SU-DHL-6 (cell line): ENCODE results near the gene SMTNL1.

Experiments used
- H2AFZ ChIP-seq: fragments of 200-600 bp; sonication (generic); 2 replicates; pipeline ENCODE4 v1.6.1; 2014; ENCODE audit warnings: low read depth, mild to moderate bottlenecking, moderate library complexity, mixed read lengths, antibody characterized with exemption, low read length; ENCODE audit not compliant: severe bottlenecking
- H3F3A ChIP-seq: fragments of 200-600 bp; shearing (Covaris generic); 2 replicates; pipeline ENCODE4 v1.6.0; 2016; ENCODE audit warnings: antibody characterized with exemption, mild to moderate bottlenecking; ENCODE audit not compliant: insufficient read depth
- H3K27ac ChIP-seq: fragments of 200-600 bp; sonication (generic); 2 replicates; pipeline ENCODE4 v1.5.1; 2016; ENCODE audit warnings: low read depth, mild to moderate bottlenecking, low read length, moderate library complexity, mixed read lengths
- H3K27me3 ChIP-seq: fragments of 200-600 bp; sonication (generic), shearing (Covaris generic); 2 replicates; pipeline ENCODE4 v1.6.0; 2014; ENCODE audit warnings: mild to moderate bottlenecking, low read length
- H3K36me3 ChIP-seq: fragments of 200-600 bp; sonication (generic); 2 replicates; pipeline ENCODE4 v1.6.1; 2014; ENCODE audit warnings: mild to moderate bottlenecking, low read length, mixed read lengths
- H3K4me2 ChIP-seq: fragments of 300-600, 200-600 bp; shearing (Covaris generic), sonication (generic); 2 replicates; pipeline ENCODE4 v1.6.0; 2014; ENCODE audit warnings: low read length, low read depth, mild to moderate bottlenecking; ENCODE audit not compliant: poor library complexity, severe bottlenecking
- H3K4me3 ChIP-seq: fragments of 200-600 bp; sonication (generic); 2 replicates; pipeline ENCODE4 v1.5.1; 2014; ENCODE audit warnings: antibody characterized with exemption, low read length, mild to moderate bottlenecking, mixed read lengths; ENCODE audit not compliant: insufficient read depth, poor library complexity, severe bottlenecking
- H3K79me2 ChIP-seq: fragments of 200-600 bp; sonication (generic); 2 replicates; pipeline ENCODE4 v1.6.1; 2014; ENCODE audit warnings: mild to moderate bottlenecking, low read length, moderate library complexity; ENCODE audit not compliant: insufficient read depth
- H3K9ac ChIP-seq: fragments of 200-600 bp; sonication (generic); 2 replicates; pipeline ENCODE4 v1.7.0; 2014; ENCODE audit warnings: mild to moderate bottlenecking, low read length
- H3K9me2 ChIP-seq: fragments of 200-600 bp; sonication (generic); replicated peaks from 2 replicates; pipeline ENCODE4 v1.6.1; 2014; ENCODE audit warnings: low read length; ENCODE audit not compliant: insufficient read depth
- H3K9me3 ChIP-seq: fragments of 200-600 bp; sonication (generic); 2 replicates; pipeline ENCODE4 v1.6.1; 2014; ENCODE audit warnings: low read length, mixed read lengths; ENCODE audit not compliant: insufficient read depth
- H4K20me1 ChIP-seq: fragments of 200-600 bp; sonication (generic); 2 replicates; pipeline ENCODE4 v1.6.1; 2014; ENCODE audit warnings: low read depth, mild to moderate bottlenecking, antibody characterized with exemption, low read length, moderate library complexity, mixed read lengths
- EZH2phosphoT487 ChIP-seq: fragments of 200-600 bp; sonication (generic), shearing (Covaris generic); conservative IDR thresholded peaks from 2 replicates; pipeline ENCODE4 v1.6.1; 2018; ENCODE audit warnings: mild to moderate bottlenecking, antibody characterized with exemption, low read length, moderate library complexity, mixed read lengths
- TF ChIP-seq, protein P1 (sequence below): fragments of 200-600 bp; sonication (generic); IDR thresholded peaks from one replicate; pipeline ENCODE4 v1.5.1; 2017; ENCODE audit warnings: antibody characterized with exemption, mild to moderate bottlenecking, low read length, moderate library complexity; ENCODE audit not compliant: insufficient read depth, poor library complexity, severe bottlenecking

SMTNL1 gene

DNA sequence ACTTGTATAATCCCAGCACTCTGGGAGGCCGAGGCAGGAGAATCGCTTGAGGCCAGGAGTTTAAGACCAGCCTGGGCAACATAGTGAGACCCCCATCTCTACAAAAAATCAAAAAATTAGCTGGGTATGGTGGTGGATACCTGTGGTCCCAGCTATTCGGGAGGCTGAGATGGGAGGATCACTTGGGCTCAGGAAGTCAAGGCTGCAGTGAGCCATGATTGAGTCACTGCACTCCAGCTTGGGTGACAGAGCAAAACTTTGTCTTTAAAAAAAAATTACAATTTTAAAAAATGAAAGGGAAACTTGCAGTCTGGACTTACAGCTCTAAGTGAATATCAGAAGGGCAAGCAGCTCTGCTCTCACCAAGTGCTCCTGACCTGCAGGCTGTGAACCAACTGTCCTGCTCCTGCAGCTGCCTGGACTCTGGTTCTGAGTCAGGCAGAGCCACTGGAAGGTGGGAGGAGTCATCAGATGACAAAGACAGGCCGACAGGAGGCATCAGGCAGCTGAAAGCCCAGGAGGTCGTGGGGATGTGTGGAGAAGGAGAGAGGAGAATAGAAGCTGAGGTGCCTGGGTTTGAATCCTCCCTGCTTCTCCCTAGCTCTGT lies 9.6 kb downstream of the SMTNL1 start:
- H3K79me2 ChIP-seq = no peaks in the 10 kb centered on the region
- H4K20me1 ChIP-seq = no peaks in the 10 kb centered on the region
- H3K4me3 ChIP-seq = no peak overlapping the region
- no peak overlapping the region for H3K4me2 ChIP-seq
- H3K36me3 ChIP-seq = no peaks in the 10 kb centered on the region
- H3F3A ChIP-seq = no peaks in the 10 kb centered on the region
- H3K27ac ChIP-seq = no peak overlapping the region
- no peak for TF ChIP-seq EZH2phosphoT487
- TF ChIP-seq, protein P1, sequence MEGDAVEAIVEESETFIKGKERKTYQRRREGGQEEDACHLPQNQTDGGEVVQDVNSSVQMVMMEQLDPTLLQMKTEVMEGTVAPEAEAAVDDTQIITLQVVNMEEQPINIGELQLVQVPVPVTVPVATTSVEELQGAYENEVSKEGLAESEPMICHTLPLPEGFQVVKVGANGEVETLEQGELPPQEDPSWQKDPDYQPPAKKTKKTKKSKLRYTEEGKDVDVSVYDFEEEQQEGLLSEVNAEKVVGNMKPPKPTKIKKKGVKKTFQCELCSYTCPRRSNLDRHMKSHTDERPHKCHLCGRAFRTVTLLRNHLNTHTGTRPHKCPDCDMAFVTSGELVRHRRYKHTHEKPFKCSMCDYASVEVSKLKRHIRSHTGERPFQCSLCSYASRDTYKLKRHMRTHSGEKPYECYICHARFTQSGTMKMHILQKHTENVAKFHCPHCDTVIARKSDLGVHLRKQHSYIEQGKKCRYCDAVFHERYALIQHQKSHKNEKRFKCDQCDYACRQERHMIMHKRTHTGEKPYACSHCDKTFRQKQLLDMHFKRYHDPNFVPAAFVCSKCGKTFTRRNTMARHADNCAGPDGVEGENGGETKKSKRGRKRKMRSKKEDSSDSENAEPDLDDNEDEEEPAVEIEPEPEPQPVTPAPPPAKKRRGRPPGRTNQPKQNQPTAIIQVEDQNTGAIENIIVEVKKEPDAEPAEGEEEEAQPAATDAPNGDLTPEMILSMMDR = no peak
- no peaks in the 10 kb centered on the region for H3K27me3 ChIP-seq
- H3K9ac ChIP-seq = no peak overlapping the region
- no peaks in the 10 kb centered on the region for H3K9me2 ChIP-seq
- no peaks in the 10 kb centered on the region for H3K9me3 ChIP-seq
- H2AFZ ChIP-seq = no peak overlapping the region

DNA sequence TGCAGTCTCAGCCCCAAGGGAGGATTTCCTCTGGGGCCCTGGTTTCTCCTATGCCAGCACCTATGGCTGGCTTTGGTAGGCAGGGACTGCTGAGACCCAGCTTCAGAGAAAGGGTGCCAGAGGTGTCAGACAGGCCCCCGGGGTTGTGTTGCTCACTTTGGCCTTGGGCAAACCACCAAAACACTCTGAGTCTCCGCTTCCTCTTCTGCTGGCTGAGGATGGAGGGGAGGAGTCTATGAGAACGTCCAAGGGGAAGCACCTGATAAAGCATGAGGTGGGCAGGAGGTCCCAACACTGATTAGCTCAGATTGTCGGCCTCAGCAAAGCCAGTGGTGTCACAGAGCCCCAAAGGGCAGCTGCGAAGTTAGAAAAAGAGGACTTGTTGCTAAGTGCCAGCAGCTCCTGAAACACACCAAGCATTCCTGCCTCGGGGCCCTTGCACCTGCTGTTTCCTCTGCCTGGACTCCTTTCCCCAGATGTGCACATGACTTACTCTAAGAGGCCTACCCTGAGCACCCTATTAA lies 10.5 kb downstream of the SMTNL1 start:
- Histone ChIP-seq H3K79me2 (no peaks in the 10 kb centered on the region), H3K27ac (no peak overlapping the region), H4K20me1 (no peaks in the 10 kb centered on the region), H3K9me3 (no peaks in the 10 kb centered on the region), H3K9ac (no peak overlapping the region), H3F3A (no peaks in the 10 kb centered on the region), H3K4me2 (no peak overlapping the region), H3K36me3 (no peaks in the 10 kb centered on the region), H3K27me3 (no peaks in the 10 kb centered on the region), H2AFZ (no peak overlapping the region), H3K9me2 (no peaks in the 10 kb centered on the region), H3K4me3 (no peak overlapping the region)
- TF ChIP-seq EZH2phosphoT487 = no peak
- TF ChIP-seq, protein P1 = no peak

GRCh38 chr11:57549983-57550382 lies 12.6 kb downstream of the SMTNL1 start:
- no peak for TF ChIP-seq EZH2phosphoT487
- TF ChIP-seq, protein P1 = no peak
- Histone ChIP-seq H3K4me2 (no peak overlapping the region), H3K9ac (no peak overlapping the region), H3K27ac (no peak overlapping the region), H3K4me3 (no peak overlapping the region), H3K27me3 (no peaks in the 10 kb centered on the region), H3K9me3 (no peaks in the 10 kb centered on the region), H3K9me2 (no peaks in the 10 kb centered on the region), H3K36me3 (no peaks in the 10 kb centered on the region), H3K79me2 (no peaks in the 10 kb centered on the region), H2AFZ (no peak overlapping the region), H4K20me1 (no peaks in the 10 kb centered on the region), H3F3A (no peaks in the 10 kb centered on the region)
